Testis (tissue), 2 donors: ENCODE measurements around the gene MYCBP.

Experiments
- CTCF ChIP-seq, 3 experiments: fragments of 450-650 bp in 2 of 3; fragments of 200-600 bp in 1 of 3; sonication (generic) in 1 of 3; IDR thresholded peaks; one replicate each; pipeline ENCODE4 v1.5.1; 2016 to 2019; ENCODE audit warnings: antibody characterized with exemption in 3 of 3, mild to moderate bottlenecking in 2 of 3, moderate library complexity in 1 of 3
- POLR2A ChIP-seq: fragments of 450-650 bp; IDR thresholded peaks from one replicate; pipeline ENCODE4 v1.6.1; 2017; ENCODE audit warnings: antibody characterized with exemption, mild to moderate bottlenecking, moderate library complexity

DNA sequence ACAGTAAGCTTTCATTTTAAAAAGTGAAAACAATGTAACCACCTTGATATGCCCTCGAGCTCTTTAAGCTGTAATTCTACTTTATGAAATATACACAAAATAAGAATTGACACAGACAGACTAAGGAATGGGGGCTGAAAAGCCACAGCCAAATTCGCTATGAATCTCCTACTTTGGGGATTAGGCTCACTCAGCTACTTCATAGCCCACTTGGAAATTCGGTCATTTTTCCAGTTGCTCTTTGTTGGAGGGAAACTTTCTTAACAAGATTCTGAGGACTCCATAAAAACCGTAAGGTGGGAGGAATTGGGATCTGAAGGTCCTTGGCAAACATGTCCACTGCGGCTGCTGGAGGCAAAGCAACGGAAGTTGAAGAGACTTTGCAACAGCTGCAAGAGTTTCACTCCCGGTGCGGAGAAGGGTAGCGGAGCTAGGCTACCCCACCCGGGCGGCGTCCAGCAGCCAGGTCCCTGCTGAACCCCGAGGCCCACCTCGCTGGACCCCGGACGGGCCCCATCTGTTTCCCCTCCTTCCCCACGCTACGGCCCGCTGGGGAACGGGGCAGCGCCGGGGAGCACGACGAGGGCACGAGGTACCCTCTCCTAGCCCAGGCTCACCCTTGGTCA lies 634 bp downstream of the MYCBP start:
- TF ChIP-seq POLR2A: no peak
- no peak for TF ChIP-seq CTCF (IDR thresholded peaks at IDR 0.05)
